NT2/D1 (cell line): Measurements from ENCODE around the gene RPL10A.

Experiments
- SUZ12 ChIP-seq: IDR thresholded peaks from 2 replicates; pipeline ENCODE4 v1.6.1; 2011; ENCODE audit not compliant: insufficient read length, insufficient read depth; ENCODE audit errors: extremely low read depth
- YY1 ChIP-seq: IDR thresholded peaks from 2 replicates; pipeline ENCODE4 v1.6.1; 2011; ENCODE audit not compliant: insufficient read length, insufficient read depth

DNA sequence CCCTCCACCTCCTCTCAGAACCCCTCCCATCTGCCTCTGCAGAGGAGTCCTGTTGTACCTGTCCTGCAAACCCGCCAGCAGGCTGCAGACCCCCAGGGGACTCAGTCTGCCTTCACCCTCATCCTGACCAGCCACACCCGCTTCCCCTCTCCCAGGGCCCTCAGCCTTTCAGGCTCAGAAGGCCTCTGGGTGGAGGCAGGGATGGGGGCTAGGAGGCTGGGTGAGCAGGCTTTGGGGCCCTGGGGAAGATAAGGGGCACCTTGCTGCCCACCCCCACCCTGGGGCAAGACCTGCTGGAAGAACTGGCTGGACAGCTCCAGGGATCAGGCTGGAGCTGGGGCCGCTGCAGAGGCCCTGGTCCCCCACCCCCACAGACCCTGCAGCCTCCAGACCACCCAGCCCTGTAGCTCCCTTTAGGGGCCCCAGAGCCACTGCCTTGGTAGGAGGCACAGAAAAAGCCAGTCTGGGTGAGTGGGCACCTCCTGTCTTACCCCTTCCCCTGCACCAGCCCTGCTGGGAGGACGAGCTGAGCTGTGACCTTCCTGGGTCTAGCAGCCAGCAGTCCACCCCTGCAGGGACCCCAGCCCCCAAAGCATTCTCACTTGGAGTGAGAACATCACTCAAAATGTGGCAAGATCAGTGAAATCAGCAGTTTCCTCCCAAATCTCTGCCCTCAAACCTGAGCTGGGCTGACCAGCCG is 23.5 kb downstream of the RPL10A start:
- no peak for TF ChIP-seq YY1
- no peak for TF ChIP-seq SUZ12
